SK-N-SH (cell line): ENCODE results near the gene SLC22A17. TPM values are rescaled to one million over a fixed set of nuclear protein-coding genes. Genes with fewer than 3 reads are reported as not detected.
"Not testable (repeated sequence)": the region's sequence is repeated elsewhere in the genome, so short reads cannot be mapped to it uniquely, and the experiment has no call there.

Experiments used
- CTCF ChIA-PET: fragments of 300-600, 350-600 bp; formaldehyde crosslinking; extraction: SDS; loops from one replicate; lab custom pipeline; 2021; lab: Yijun Ruan, JAX
- POLR2A ChIA-PET: fragments of 350-600 bp; sonication (Branson Sonifier 250); formaldehyde crosslinking; extraction: SDS; loops from one replicate; lab custom pipeline; 2020; ENCODE audit warnings: antibody characterized with exemption, inconsistent platforms; lab: Yijun Ruan, JAX
- DNase-seq: peaks from one replicate; pipeline ENCODE4 v3.0.0; 2012
- H2AFZ ChIP-seq: fragments of 200-600 bp; sonication (generic); 2 replicates; pipeline ENCODE4 v1.8.1; 2016; ENCODE audit warnings: antibody characterized with exemption, mild to moderate bottlenecking, low read depth
- H3F3A ChIP-seq: fragments of 200-600 bp; sonication (generic); replicated peaks from 2 replicates; pipeline ENCODE3; 2016; ENCODE audit warnings: antibody characterized with exemption, mild to moderate bottlenecking; ENCODE audit not compliant: insufficient read depth
- H3K27ac ChIP-seq, 2 experiments: fragments of 200-500 bp in 1 of 2; fragments of 200-600 bp in 1 of 2; sonication (Bioruptor generic) in 1 of 2; sonication (generic), shearing (Covaris generic) in 1 of 2; 2 replicates each; pipeline versions ENCODE4 v1.5.1 to v1.6.1; 2014 to 2016; ENCODE audit warnings: low read depth in 2 of 2, inconsistent platforms in 1 of 2, low read length in 1 of 2, mild to moderate bottlenecking in 1 of 2, mixed read lengths in 1 of 2
- H3K27me3 ChIP-seq: fragments of 200-600 bp; sonication (generic), shearing (Covaris generic); 2 replicates; pipeline ENCODE4 v1.6.1; 2016; ENCODE audit warnings: mixed run types; ENCODE audit not compliant: insufficient read depth
- H3K36me3 ChIP-seq, 2 experiments: fragments of 200-500 bp in 1 of 2; fragments of 200-600 bp in 1 of 2; sonication (Bioruptor generic) in 1 of 2; sonication (generic) in 1 of 2; replicated peaks in 1 of 2; 2 replicates each; pipeline versions ENCODE3 to v1.5.1; 2014 to 2016; ENCODE audit warnings: low read length in 1 of 2, mild to moderate bottlenecking in 1 of 2; ENCODE audit not compliant: insufficient read depth in 2 of 2, control insufficient read depth in 1 of 2
- H3K4me1 ChIP-seq, 2 experiments: fragments of 200-500 bp in 1 of 2; fragments of 200-600 bp in 1 of 2; sonication (Bioruptor generic) in 1 of 2; sonication (generic), shearing (Covaris generic) in 1 of 2; 2 replicates each; pipeline versions ENCODE4 v1.5.1 to v1.6.1; 2014 to 2016; ENCODE audit warnings: low read depth in 1 of 2, low read length in 1 of 2, mixed run types in 1 of 2; ENCODE audit not compliant: insufficient read depth in 2 of 2, control insufficient read depth in 1 of 2
- H3K4me2 ChIP-seq: fragments of 200-600 bp; sonication (generic), shearing (Covaris generic); 2 replicates; pipeline ENCODE4 v1.6.1; 2017; ENCODE audit warnings: mixed run types
- H3K4me3 ChIP-seq, 2 experiments: fragments of 200-500 bp in 1 of 2; fragments of 200-600 bp in 1 of 2; sonication (Bioruptor generic) in 1 of 2; sonication (generic), shearing (Covaris generic) in 1 of 2; 2 replicates each; pipeline versions ENCODE4 v1.5.1 to v1.8.1; 2014 to 2016; ENCODE audit warnings: low read depth in 2 of 2, inconsistent platforms in 1 of 2, low read length in 1 of 2, mild to moderate bottlenecking in 1 of 2, mixed read lengths in 1 of 2, moderate library complexity in 1 of 2
- H3K79me2 ChIP-seq: fragments of 200-600 bp; sonication (generic); 2 replicates; pipeline ENCODE4 v1.8.1; 2017; ENCODE audit warnings: mild to moderate bottlenecking; ENCODE audit not compliant: insufficient read depth
- H3K9ac ChIP-seq: fragments of 200-600 bp; sonication (generic); 2 replicates; pipeline ENCODE4 v1.6.1; 2017; ENCODE audit warnings: mixed run types
- H3K9me2 ChIP-seq: fragments of 200-600 bp; sonication (generic); 2 replicates; pipeline ENCODE4 v1.6.1; 2017; ENCODE audit warnings: mixed run types
- H3K9me3 ChIP-seq: fragments of 200-600 bp; sonication (generic); 2 replicates; pipeline ENCODE4 v1.6.1; 2017; ENCODE audit warnings: mixed run types, mild to moderate bottlenecking, moderate library complexity
- H4K20me1 ChIP-seq: fragments of 200-600 bp; sonication (generic); 2 replicates; pipeline ENCODE4 v1.6.1; 2017; ENCODE audit warnings: mild to moderate bottlenecking, mixed run types; ENCODE audit not compliant: insufficient read depth
- CHD2 ChIP-seq: fragments of 150-350 bp; IDR thresholded peaks from 2 replicates; pipeline ENCODE4 v1.6.1; 2018; ENCODE audit warnings: low read length; ENCODE audit not compliant: partially characterized antibody
- FOXM1 ChIP-seq: IDR thresholded peaks from 2 replicates; pipeline ENCODE4 v1.4.0; 2012; ENCODE audit warnings: low read depth, mild to moderate bottlenecking
- GABPA ChIP-seq: IDR thresholded peaks from 2 replicates; pipeline ENCODE4 v1.4.0; 2012; ENCODE audit warnings: low read depth, mild to moderate bottlenecking
- IRF3 ChIP-seq: fragments of 150-350 bp; IDR thresholded peaks from 2 replicates; pipeline ENCODE4 v1.6.1; 2016; ENCODE audit warnings: mild to moderate bottlenecking, low read depth, low read length
- MAX ChIP-seq: IDR thresholded peaks from 2 replicates; pipeline ENCODE4 v1.4.0; 2012; ENCODE audit warnings: low read depth
- NRF1 ChIP-seq: IDR thresholded peaks from 2 replicates; pipeline ENCODE4 v1.6.1; 2012; ENCODE audit warnings: low read depth, mild to moderate bottlenecking, low read length
- POLR2AphosphoS5 ChIP-seq: IDR thresholded peaks from 2 replicates; pipeline ENCODE4 v1.6.1; 2012; ENCODE audit warnings: low read depth, low read length
- RAD21 ChIP-seq: IDR thresholded peaks from 2 replicates; pipeline ENCODE4 v1.6.1; 2012; ENCODE audit warnings: mild to moderate bottlenecking, low read length
- RFX5 ChIP-seq: IDR thresholded peaks from 2 replicates; pipeline ENCODE4 v1.6.1; 2012; ENCODE audit warnings: mild to moderate bottlenecking, improper control_type of control experiment, low read length
- SMC3 ChIP-seq: IDR thresholded peaks from 2 replicates; pipeline ENCODE4 v1.6.1; 2012; ENCODE audit warnings: low read depth, low read length, improper control_type of control experiment
- TAF1 ChIP-seq: IDR thresholded peaks from 2 replicates; pipeline ENCODE4 v1.6.1; 2012; ENCODE audit warnings: low read depth, mild to moderate bottlenecking, low read length, moderate library complexity, borderline replicate concordance
- WGBS: methylation state at CpG from one replicate; pipeline ENCODE4 v1.1.6; 2017; ENCODE audit warnings: low lambda C conversion rate; 5-methylcytosine and 5-hydroxymethylcytosine counted together
- polyA plus RNA-seq, 3 experiments: library from polyadenylated mRNA; depleted of rRNA; stranded (reverse); fragments of >200 nt; gene quantifications; 2 replicates each; pipeline ENCODE4 v1.2.3, GENCODE V29; 2012

The SLC22A17 gene
- polyA plus RNA-seq (2012; rRNA removed) = 20.6 and 27.2 TPM in 2 replicates
- 6.7 and 12.0 TPM in 2 replicates for polyA plus RNA-seq (2012; cell fraction: cytosol; rRNA removed)
- 94.2 and 116 TPM in 2 replicates for polyA plus RNA-seq (2012; cell fraction: nucleus; rRNA removed)

- H3F3A ChIP-seq = no peaks in the 10 kb centered on the region
- H3K9me2 ChIP-seq = no peaks in the 10 kb centered on the region
- H3K36me3 ChIP-seq = peaks cover 0 to 4% of the 10 kb centered on the region in 2 experiments
- TF ChIP-seq RFX5 = peak; percentile 50; the same call in 1 of the 2 replicates
- TF ChIP-seq POLR2AphosphoS5 = peak; percentile 86
- no peak for TF ChIP-seq IRF3
- TF ChIP-seq TAF1 = peak; percentile 78
- no peak for TF ChIP-seq SMC3
- peak; percentile 31; the same call in 1 of the 2 replicates for TF ChIP-seq MAX
- TF ChIP-seq NRF1 = 0 out of 2 replicates have a peak, but pooled peaks have one; percentile 4
- TF ChIP-seq GABPA = peak; percentile 37; the same call in 1 of the 2 replicates
- peak; percentile 57 for TF ChIP-seq CHD2
- peak within 1 kb of the TSS; percentile 49 for H3K9ac ChIP-seq
- no peaks in the 10 kb centered on the region for H3K9me3 ChIP-seq
- H3K4me3 ChIP-seq = peak within 1 kb of the TSS; percentile 81 to 82
- H2AFZ ChIP-seq = peak within 1 kb of the TSS; percentile 77
- peaks cover 0 to 12% of the 10 kb centered on the region in 2 experiments; a peak in 1 of 4 replicates for H3K4me1 ChIP-seq
- H3K4me2 ChIP-seq = peak within 1 kb of the TSS; percentile 96
- H3K79me2 ChIP-seq = no peaks in the 10 kb centered on the region
- no peaks in the 10 kb centered on the region for H4K20me1 ChIP-seq
- 2% methylated on average over 26 of the region's 42 CpGs for WGBS
- H3K27ac ChIP-seq = peak within 1 kb of the TSS; percentile 55 to 92
- no peaks in the 10 kb centered on the region for H3K27me3 ChIP-seq
- DNase-seq = peak; percentile 93
- CTCF ChIA-PET = interaction anchor here (0.6 to 4.0 kb wide), 16 partner anchors 9 to 533 kb away, joined by 3 to 30 read pairs (median 4); partner anchors contain the start of genes EFS and PABPN1
- POLR2A ChIA-PET = interaction anchor here (0.6 to 4.1 kb wide), 7 partner anchors 8 to 115 kb away, joined by 3 to 45 read pairs (median 7); partner anchors contain the start of genes EFS and PABPN1
These were observed at the start of gene SLC22A17 for GRCh38 chr14:23352506-23353432. TSS of gene SLC22A17 (minus strand) at chr14:23352887.

GRCh38 chr14:23401291-23401690 lies 48.6 kb upstream of the SLC22A17 start:
- ChIA-PET POLR2A (no interaction called here), CTCF (no interaction called here)
- Histone ChIP-seq H3F3A (no peaks in the 10 kb centered on the region), H3K36me3 (no peaks in the 10 kb centered on the region), H3K9me2 (no peaks in the 10 kb centered on the region), H4K20me1 (no peaks in the 10 kb centered on the region), H3K4me2 (no peak overlapping the region), H3K4me1 (no peaks in the 10 kb centered on the region; a peak in 1 of 4 replicates), H3K27me3 (peaks cover 26% of the 10 kb centered on the region; the same call in 1 of the 2 replicates), H3K27ac (no peak overlapping the region), H2AFZ (no peak overlapping the region), H3K4me3 (no peak overlapping the region), H3K9me3 (no peaks in the 10 kb centered on the region), H3K9ac (no peak overlapping the region), H3K79me2 (no peaks in the 10 kb centered on the region)
- WGBS = 40% methylated on average over 3 of the region's 4 CpGs
- no peak for DNase-seq
- TF ChIP-seq FOXM1 (no peak), RAD21 (no peak), SMC3 (no peak)

GRCh38 chr14:23400496-23401149 lies 47.9 kb upstream of the SLC22A17 start:
- peaks cover 22% of the 10 kb centered on the region; the same call in 1 of the 2 replicates for H3K27me3 ChIP-seq
- H2AFZ ChIP-seq, H3K9me2 ChIP-seq, H4K20me1 ChIP-seq, H3K4me2 ChIP-seq, H3K4me1 ChIP-seq, H3F3A ChIP-seq, H3K9ac ChIP-seq, DNase-seq, H3K36me3 ChIP-seq, H3K4me3 ChIP-seq, POLR2A ChIA-PET, CTCF ChIA-PET, H3K79me2 ChIP-seq, H3K27ac ChIP-seq, H3K9me3 ChIP-seq: not testable (repeated sequence)
- 25% methylated on average over 13 of the region's 16 CpGs for WGBS
